Measurements from ENCODE around the gene SLC7A7.
"Not testable (repeated sequence)": the region's sequence is repeated elsewhere in the genome, so short reads cannot be mapped to it uniquely, and the experiment has no call there.

SLC7A7 gene

GRCh38 chr14:22824711-22825359, 9.6 kb upstream of the SLC7A7 start:
- peak; percentile 87 for DNase-seq
- in situ Hi-C loops (cut with HindIII; ENCODE audit: low pct_ligation_motif_present, low pct_unique_long_range_greater_than_20kb, low sequenced_read_pairs), result no loop called here

- DNase-seq, result peak; percentile 79
- in situ Hi-C loops (cut with HindIII; ENCODE audit: low pct_ligation_motif_present, low pct_unique_long_range_greater_than_20kb, low sequenced_read_pairs), result no loop called here
These were observed 7.4 kb upstream of the SLC7A7 start for GRCh38 chr14:22822571-22823098.

GRCh38 chr14:22822016-22822570, 6.9 kb upstream of the SLC7A7 start:
- in situ Hi-C loops (cut with HindIII; ENCODE audit: low pct_ligation_motif_present, low pct_unique_long_range_greater_than_20kb, low sequenced_read_pairs), result no loop called here

GRCh38 chr14:22821193-22822015, 6.2 kb upstream of the SLC7A7 start:
- in situ Hi-C loops (cut with HindIII; ENCODE audit: low pct_ligation_motif_present, low pct_unique_long_range_greater_than_20kb, low sequenced_read_pairs), result no loop called here
- peak; percentile 25 for DNase-seq

More at GRCh38 chr14:22822016-22822570, 6.9 kb upstream of the SLC7A7 start:
- DNase-seq, result no peak

GRCh38 chr14:22820731-22821130, 5.5 kb upstream of the SLC7A7 start:
- in situ Hi-C loops (cut with HindIII; ENCODE audit: low pct_ligation_motif_present, low pct_unique_long_range_greater_than_20kb, low sequenced_read_pairs), result no loop called here

GRCh38 chr14:22819151-22819988, 4.1 kb upstream of the SLC7A7 start:
- in situ Hi-C loops (cut with HindIII; ENCODE audit: low pct_ligation_motif_present, low pct_unique_long_range_greater_than_20kb, low sequenced_read_pairs), result no loop called here
- DNase-seq, result no peak

More at GRCh38 chr14:22820731-22821130, 5.5 kb upstream of the SLC7A7 start:
- DNase-seq, result no peak

- no peak for DNase-seq
- in situ Hi-C loops (cut with HindIII; ENCODE audit: low pct_ligation_motif_present, low pct_unique_long_range_greater_than_20kb, low sequenced_read_pairs), result no loop called here
These were observed 862 bp downstream of the SLC7A7 start for GRCh38 chr14:22814373-22814772.

GRCh38 chr14:22813145-22813544, 2.1 kb downstream of the SLC7A7 start:
- in situ Hi-C loops (cut with HindIII; ENCODE audit: low pct_ligation_motif_present, low pct_unique_long_range_greater_than_20kb, low sequenced_read_pairs), result no loop called here
- DNase-seq, result no peak

- in situ Hi-C loops (cut with HindIII; ENCODE audit: low pct_ligation_motif_present, low pct_unique_long_range_greater_than_20kb, low sequenced_read_pairs), result no loop called here
- no peak for DNase-seq
These were observed 2.5 kb downstream of the SLC7A7 start for GRCh38 chr14:22812744-22813143.

GRCh38 chr14:22811722-22812121, 3.5 kb downstream of the SLC7A7 start:
- in situ Hi-C loops (cut with HindIII; ENCODE audit: low pct_ligation_motif_present, low pct_unique_long_range_greater_than_20kb, low sequenced_read_pairs), result no loop called here
- no peak for DNase-seq

GRCh38 chr14:22808388-22809209, 6.6 kb downstream of the SLC7A7 start:
- in situ Hi-C loops (cut with HindIII; ENCODE audit: low pct_ligation_motif_present, low pct_unique_long_range_greater_than_20kb, low sequenced_read_pairs), result no loop called here
- no peak for DNase-seq

- no peak for DNase-seq
- in situ Hi-C loops (cut with HindIII; ENCODE audit: low pct_ligation_motif_present, low pct_unique_long_range_greater_than_20kb, low sequenced_read_pairs), result no loop called here
These were observed 7.7 kb downstream of the SLC7A7 start for GRCh38 chr14:22807432-22808087.

- DNase-seq; in situ Hi-C loops (cut with HindIII; ENCODE audit: low pct_ligation_motif_present, low pct_unique_long_range_greater_than_20kb, low sequenced_read_pairs): not testable (repeated sequence)
These were observed 10.0 kb downstream of the SLC7A7 start for GRCh38 chr14:22805235-22805634.

- in situ Hi-C loops (cut with HindIII; ENCODE audit: low pct_ligation_motif_present, low pct_unique_long_range_greater_than_20kb, low sequenced_read_pairs), result no loop called here
- DNase-seq, result no peak
These were observed 11.6 kb downstream of the SLC7A7 start for GRCh38 chr14:22803687-22803974.

- no peak for DNase-seq
- in situ Hi-C loops (cut with HindIII; ENCODE audit: low pct_ligation_motif_present, low pct_unique_long_range_greater_than_20kb, low sequenced_read_pairs), result no loop called here
These were observed 12.2 kb downstream of the SLC7A7 start for GRCh38 chr14:22802860-22803686.

GRCh38 chr14:22801716-22802115, 13.5 kb downstream of the SLC7A7 start:
- DNase-seq, result no peak
- in situ Hi-C loops (cut with HindIII; ENCODE audit: low pct_ligation_motif_present, low pct_unique_long_range_greater_than_20kb, low sequenced_read_pairs), result no loop called here

GRCh38 chr14:22800346-22800745, 14.9 kb downstream of the SLC7A7 start:
- DNase-seq, result no peak
- in situ Hi-C loops (cut with HindIII; ENCODE audit: low pct_ligation_motif_present, low pct_unique_long_range_greater_than_20kb, low sequenced_read_pairs), result no loop called here
